ENCODE data around the gene ERBB4.
"Not testable (repeated sequence)": the region's sequence is repeated elsewhere in the genome, so short reads cannot be mapped to it uniquely, and the experiment has no call there.

The ERBB4 gene

GRCh38 chr2:212489719-212490346 is 48.8 kb downstream of the ERBB4 start:
- no peaks in the 10 kb centered on the region for H3K27me3 Mint-ChIP-seq
- H3K36me3 Mint-ChIP-seq: no peaks in the 10 kb centered on the region
- CTCF ChIA-PET: no interaction called here
- no peaks in the 10 kb centered on the region for H3K4me1 Mint-ChIP-seq
- H3K4me3 Mint-ChIP-seq: no peak overlapping the region
- H3K27ac Mint-ChIP-seq: no peak overlapping the region
- no peak for DNase-seq
- no peaks in the 10 kb centered on the region for H3K9me3 Mint-ChIP-seq

GRCh38 chr2:212488611-212489010 is 50.0 kb downstream of the ERBB4 start:
- CTCF ChIA-PET: no interaction called here

GRCh38 chr2:212484563-212485080 is 54.0 kb downstream of the ERBB4 start:
- DNase-seq: no peak
- CTCF ChIA-PET: no interaction called here
- Mint-ChIP-seq H3K4me1 (no peaks in the 10 kb centered on the region), H3K27me3 (no peaks in the 10 kb centered on the region), H3K4me3 (no peak overlapping the region), H3K27ac (no peak overlapping the region), H3K36me3 (no peaks in the 10 kb centered on the region), H3K9me3 (no peaks in the 10 kb centered on the region)

More at GRCh38 chr2:212488611-212489010, 50.0 kb downstream of the ERBB4 start:
- DNase-seq: no peak
- no peaks in the 10 kb centered on the region for H3K9me3 Mint-ChIP-seq
- no peaks in the 10 kb centered on the region for H3K27me3 Mint-ChIP-seq
- H3K4me1 Mint-ChIP-seq: no peaks in the 10 kb centered on the region
- H3K36me3 Mint-ChIP-seq: no peaks in the 10 kb centered on the region
- no peak overlapping the region for H3K4me3 Mint-ChIP-seq
- no peak overlapping the region for H3K27ac Mint-ChIP-seq

- H3K4me3 Mint-ChIP-seq: no peak overlapping the region
Measured at GRCh38 chr2:212480447-212480846, 58.2 kb downstream of the ERBB4 start.

GRCh38 chr2:212477571-212477970 is 61.0 kb downstream of the ERBB4 start:
- DNase-seq: no peak
- CTCF ChIA-PET: no interaction called here
- no peaks in the 10 kb centered on the region for H3K36me3 Mint-ChIP-seq
- H3K4me3 Mint-ChIP-seq: no peak overlapping the region
- no peaks in the 10 kb centered on the region for H3K27me3 Mint-ChIP-seq
- H3K9me3 Mint-ChIP-seq: no peaks in the 10 kb centered on the region
- H3K4me1 Mint-ChIP-seq: no peaks in the 10 kb centered on the region
- H3K27ac Mint-ChIP-seq: no peak overlapping the region

More at GRCh38 chr2:212480447-212480846, 58.2 kb downstream of the ERBB4 start:
- Mint-ChIP-seq H3K9me3 (no peaks in the 10 kb centered on the region), H3K27me3 (no peaks in the 10 kb centered on the region), H3K36me3 (no peaks in the 10 kb centered on the region), H3K27ac (no peak overlapping the region), H3K4me1 (no peaks in the 10 kb centered on the region)
- DNase-seq: no peak
- CTCF ChIA-PET: no interaction called here

- CTCF ChIA-PET: no interaction called here
- Mint-ChIP-seq H3K27me3 (no peaks in the 10 kb centered on the region), H3K4me3 (no peak overlapping the region), H3K4me1 (no peaks in the 10 kb centered on the region), H3K36me3 (no peaks in the 10 kb centered on the region), H3K9me3 (no peaks in the 10 kb centered on the region), H3K27ac (no peak overlapping the region)
- DNase-seq: no peak
Measured at GRCh38 chr2:212473211-212473610, 65.4 kb downstream of the ERBB4 start.

- H3K27me3 Mint-ChIP-seq, H3K4me3 Mint-ChIP-seq, DNase-seq, H3K4me1 Mint-ChIP-seq, H3K9me3 Mint-ChIP-seq, H3K27ac Mint-ChIP-seq, H3K36me3 Mint-ChIP-seq, CTCF ChIA-PET: not testable (repeated sequence)
Measured at GRCh38 chr2:212467551-212467950, 71.1 kb downstream of the ERBB4 start.

GRCh38 chr2:212465456-212465855 is 73.1 kb downstream of the ERBB4 start:
- peaks cover 3% of the 10 kb centered on the region for H3K9me3 Mint-ChIP-seq
- no peak overlapping the region for H3K27ac Mint-ChIP-seq
- no peak overlapping the region for H3K4me3 Mint-ChIP-seq
- CTCF ChIA-PET: no interaction called here
- no peaks in the 10 kb centered on the region for H3K4me1 Mint-ChIP-seq
- DNase-seq: no peak
- no peaks in the 10 kb centered on the region for H3K36me3 Mint-ChIP-seq
- H3K27me3 Mint-ChIP-seq: no peaks in the 10 kb centered on the region

- H3K36me3 Mint-ChIP-seq, H3K27ac Mint-ChIP-seq, H3K27me3 Mint-ChIP-seq, H3K9me3 Mint-ChIP-seq, CTCF ChIA-PET, H3K4me1 Mint-ChIP-seq, DNase-seq, H3K4me3 Mint-ChIP-seq: not testable (repeated sequence)
Measured at GRCh38 chr2:212461708-212462107, 76.9 kb downstream of the ERBB4 start.

- CTCF ChIA-PET: no interaction called here
- DNase-seq: no peak
- Mint-ChIP-seq H3K27ac (no peak overlapping the region), H3K27me3 (no peaks in the 10 kb centered on the region), H3K4me1 (no peaks in the 10 kb centered on the region), H3K36me3 (no peaks in the 10 kb centered on the region), H3K4me3 (no peak overlapping the region), H3K9me3 (no peaks in the 10 kb centered on the region)
Measured at GRCh38 chr2:212454149-212454548, 84.5 kb downstream of the ERBB4 start.

GRCh38 chr2:212451786-212452231 is 86.8 kb downstream of the ERBB4 start:
- H3K4me1 Mint-ChIP-seq: no peaks in the 10 kb centered on the region
- CTCF ChIA-PET: no interaction called here
- H3K9me3 Mint-ChIP-seq: no peaks in the 10 kb centered on the region
- no peak overlapping the region for H3K27ac Mint-ChIP-seq
- DNase-seq: no peak
- no peaks in the 10 kb centered on the region for H3K27me3 Mint-ChIP-seq
- no peak overlapping the region for H3K4me3 Mint-ChIP-seq
- no peaks in the 10 kb centered on the region for H3K36me3 Mint-ChIP-seq

- no peak overlapping the region for H3K27ac Mint-ChIP-seq
- no peaks in the 10 kb centered on the region for H3K27me3 Mint-ChIP-seq
- no peak overlapping the region for H3K4me3 Mint-ChIP-seq
- H3K36me3 Mint-ChIP-seq: no peaks in the 10 kb centered on the region
- no peaks in the 10 kb centered on the region for H3K9me3 Mint-ChIP-seq
- CTCF ChIA-PET: no interaction called here
- no peak for DNase-seq
- no peaks in the 10 kb centered on the region for H3K4me1 Mint-ChIP-seq
Measured at GRCh38 chr2:212448698-212449097, 89.9 kb downstream of the ERBB4 start.

- no peaks in the 10 kb centered on the region for H3K4me1 Mint-ChIP-seq
- no peak for DNase-seq
- CTCF ChIA-PET: no interaction called here
- no peaks in the 10 kb centered on the region for H3K27me3 Mint-ChIP-seq
- H3K27ac Mint-ChIP-seq: no peak overlapping the region
- H3K4me3 Mint-ChIP-seq: no peak overlapping the region
- peaks cover 9% of the 10 kb centered on the region for H3K9me3 Mint-ChIP-seq
- H3K36me3 Mint-ChIP-seq: no peaks in the 10 kb centered on the region
Measured at GRCh38 chr2:212441821-212442220, 96.8 kb downstream of the ERBB4 start.

- no peak for DNase-seq
- H3K36me3 Mint-ChIP-seq: no peaks in the 10 kb centered on the region
- H3K27ac Mint-ChIP-seq: no peak overlapping the region
- H3K4me1 Mint-ChIP-seq: no peaks in the 10 kb centered on the region
- H3K4me3 Mint-ChIP-seq: no peak overlapping the region
- H3K9me3 Mint-ChIP-seq: peaks cover 9% of the 10 kb centered on the region
- CTCF ChIA-PET: no interaction called here
- H3K27me3 Mint-ChIP-seq: no peaks in the 10 kb centered on the region
Measured at GRCh38 chr2:212441141-212441540, 97.5 kb downstream of the ERBB4 start.

GRCh38 chr2:212428681-212429478 is 109.7 kb downstream of the ERBB4 start:
- Mint-ChIP-seq H3K4me1 (no peaks in the 10 kb centered on the region), H3K27me3 (no peaks in the 10 kb centered on the region), H3K4me3 (no peak overlapping the region), H3K36me3 (no peaks in the 10 kb centered on the region), H3K27ac (no peak overlapping the region), H3K9me3 (no peaks in the 10 kb centered on the region)
- CTCF ChIA-PET: no interaction called here
- no peak for DNase-seq

Measured in activated naive CD4-positive, alpha-beta T cell treated with anti-CD3 and anti-CD28 coated beads, Interleukin-2, amount 10 ng/mL, durations not matched to agents 7 days and 5 days (primary cell).